ENCODE data around the gene SAMM50. TPM values are rescaled to one million over a fixed set of nuclear protein-coding genes. Genes with fewer than 3 reads are reported as not detected.

SAMM50 gene
- total RNA-seq, 1 donor from 2014 or later = 38.7 TPM

GRCh38 chr22:43945632-43946383 lies 9.4 kb upstream of the SAMM50 start:
- DNase-seq (ENCODE audit: low spot score) = no peak

GRCh38 chr22:43946384-43946667 lies 8.9 kb upstream of the SAMM50 start:
- DNase-seq (ENCODE audit: low spot score) = no peak

- DNase-seq (ENCODE audit: low spot score) = no peak
These were observed 6.3 kb upstream of the SAMM50 start for GRCh38 chr22:43948836-43949406.

DNA sequence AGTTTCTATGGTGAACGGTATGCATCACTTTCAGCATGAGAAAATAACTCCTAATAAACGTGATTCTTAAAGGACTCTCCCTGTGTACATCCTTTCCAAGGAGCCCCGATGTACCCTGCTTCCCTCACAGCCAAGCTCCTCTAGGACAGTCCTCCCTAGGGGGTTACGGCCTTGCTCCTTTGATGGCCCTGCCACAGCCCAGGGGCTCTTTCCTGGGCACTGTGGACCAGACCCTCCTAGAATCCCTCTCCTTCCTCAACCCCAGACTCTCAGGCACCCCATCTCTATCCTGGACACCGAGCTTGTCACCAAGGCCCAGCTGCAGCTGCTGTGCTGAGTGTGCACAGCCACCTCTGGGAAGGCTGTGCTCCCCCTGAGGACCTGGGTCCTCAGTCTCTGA lies 3.9 kb upstream of the SAMM50 start:
- no peak for DNase-seq (ENCODE audit: low spot score)

GRCh38 chr22:43951966-43952365 lies 3.3 kb upstream of the SAMM50 start:
- no peak for DNase-seq (ENCODE audit: low spot score)

GRCh38 chr22:43953988-43954785 lies 1.1 kb upstream of the SAMM50 start:
- no peak for DNase-seq (ENCODE audit: low spot score)

DNA sequence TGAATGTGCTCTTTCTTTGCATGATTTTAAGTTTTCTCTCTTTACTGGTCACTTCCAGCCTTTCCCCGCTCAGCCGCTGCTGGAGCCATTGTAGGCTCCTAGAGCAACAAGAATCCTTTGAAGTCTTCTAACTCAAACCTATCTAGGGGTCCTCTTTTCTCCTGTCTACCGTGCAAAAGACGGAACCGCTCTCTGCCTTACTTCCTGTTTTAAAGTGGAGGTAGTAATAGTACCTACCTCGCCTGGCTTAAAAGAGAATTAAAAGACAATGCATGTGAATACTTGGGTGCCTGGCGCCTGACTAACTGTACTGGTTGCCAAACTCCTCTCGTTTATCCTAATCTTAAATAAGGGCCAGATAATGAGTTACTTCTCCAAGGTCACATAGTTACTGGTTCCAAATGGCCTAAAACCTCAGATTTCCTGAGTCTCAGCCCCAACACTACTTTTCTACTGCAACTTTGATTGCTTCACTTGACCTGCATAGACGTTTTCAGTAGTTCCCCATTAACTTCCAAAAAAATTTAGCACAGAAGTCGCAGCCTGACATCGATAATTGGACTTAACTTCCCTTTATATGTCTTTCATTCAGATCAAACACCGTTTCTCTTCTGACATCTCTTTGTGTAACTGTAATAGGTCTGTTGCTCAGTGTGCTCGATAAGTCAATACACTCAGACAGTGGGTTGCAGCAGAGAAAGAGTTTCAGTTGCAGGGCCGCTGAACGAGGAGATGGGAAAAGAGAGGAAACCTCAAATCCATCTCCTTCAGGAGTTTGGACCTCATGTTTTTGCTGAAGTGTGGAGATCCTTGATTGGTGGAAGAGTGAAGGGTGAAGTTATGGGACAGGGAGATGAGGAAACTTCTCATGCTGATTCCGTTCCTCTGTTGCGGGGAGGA lies 891 bp downstream of the SAMM50 start:
- DNase-seq (ENCODE audit: low spot score) = no peak

DNA sequence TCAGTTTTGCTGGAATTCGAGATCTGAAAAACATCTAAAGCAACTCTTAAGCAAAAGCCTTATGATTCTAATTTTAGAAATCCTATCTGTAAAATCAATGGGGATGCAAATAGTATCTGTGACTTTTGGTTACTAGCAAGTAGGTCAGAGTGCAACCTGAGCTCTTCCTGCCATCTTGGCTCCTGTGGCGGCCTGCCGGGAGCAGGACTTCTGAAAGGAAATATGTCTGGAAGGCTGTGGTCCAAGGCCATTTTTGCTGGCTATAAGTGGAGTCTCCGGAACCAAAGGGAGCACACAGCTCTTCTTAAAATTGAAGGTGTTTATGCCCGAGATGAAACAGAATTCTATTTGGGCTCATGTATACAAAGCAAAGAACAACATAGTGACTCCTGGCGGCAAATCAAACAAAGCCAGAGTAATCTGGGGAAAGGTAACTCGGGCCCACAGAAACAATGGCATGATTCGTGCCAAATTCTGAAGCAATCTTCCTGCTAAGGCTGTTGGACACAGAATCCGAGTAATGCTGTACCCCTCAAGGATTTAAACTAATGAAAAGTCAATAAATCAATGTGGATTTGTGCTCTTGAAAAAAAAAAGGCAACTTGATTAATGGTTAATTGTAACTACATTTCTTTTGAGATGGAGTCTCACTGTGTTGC lies 1.7 kb downstream of the SAMM50 start:
- no peak for DNase-seq (ENCODE audit: low spot score)

DNA sequence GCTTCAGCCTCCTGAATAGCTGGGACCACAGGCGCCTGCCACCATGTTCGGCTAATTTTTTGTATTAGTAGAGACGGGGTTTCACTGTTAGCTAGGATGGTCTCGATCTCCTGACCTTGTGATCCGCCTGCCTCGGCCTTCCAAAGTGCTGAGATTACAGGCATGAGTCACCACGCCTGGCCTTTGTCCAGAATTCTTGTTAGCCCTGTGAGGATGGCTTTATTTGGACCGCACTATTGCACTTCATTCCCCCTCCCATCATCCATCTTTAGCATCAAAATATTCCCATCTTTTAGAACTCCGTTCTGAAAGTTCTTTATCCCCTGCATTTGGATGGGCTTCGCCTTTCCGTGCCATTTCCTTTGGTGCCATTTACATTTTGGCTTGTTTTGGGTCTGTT lies 2.6 kb downstream of the SAMM50 start:
- DNase-seq (ENCODE audit: low spot score) = no peak

DNA sequence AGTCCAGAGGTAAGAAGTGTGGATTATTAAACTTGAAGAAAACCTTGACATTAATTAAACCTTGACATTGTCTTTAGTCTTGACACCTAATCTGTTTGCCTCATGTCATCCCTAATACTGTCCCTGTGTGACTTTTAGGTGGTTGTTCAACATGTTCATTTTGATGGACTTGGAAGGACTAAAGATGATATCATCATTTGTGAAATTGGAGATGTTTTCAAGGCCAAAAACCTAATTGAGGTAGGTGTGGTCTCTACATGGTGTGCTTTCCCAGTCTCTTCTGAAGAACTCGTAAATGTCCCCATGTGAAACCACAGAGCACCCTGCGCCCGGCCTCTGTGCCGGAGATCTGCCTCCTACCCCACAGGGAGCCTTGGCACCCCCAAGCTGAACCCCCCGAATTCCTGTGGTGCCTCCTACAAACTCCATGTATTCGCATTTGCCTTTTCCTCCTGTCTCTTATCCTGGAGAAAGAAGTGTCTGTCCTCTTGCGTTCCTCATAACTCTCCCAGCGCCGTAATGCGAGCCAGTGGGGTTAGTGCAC lies 9.1 kb downstream of the SAMM50 start:
- no peak for DNase-seq (ENCODE audit: low spot score)

DNA sequence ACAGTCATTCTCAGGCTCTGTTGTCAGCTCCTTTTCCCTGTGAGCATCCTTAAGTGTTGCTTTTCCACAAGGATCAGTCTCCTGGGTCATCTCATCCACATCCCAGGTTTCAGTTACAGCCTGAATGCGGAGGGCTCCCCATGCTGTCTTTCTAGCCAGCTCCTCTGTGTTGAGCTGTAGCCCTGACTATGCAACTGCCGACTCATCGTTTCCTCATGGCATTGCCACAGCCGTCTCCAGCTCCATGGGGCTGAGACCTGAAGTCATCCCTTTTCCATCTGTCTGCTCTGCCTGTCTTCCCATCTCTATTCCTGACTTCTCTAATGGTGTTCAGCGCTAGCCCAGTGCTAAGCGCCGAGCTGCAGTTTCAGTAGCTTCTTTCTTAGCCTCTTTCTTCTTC lies 11.8 kb downstream of the SAMM50 start:
- DNase-seq (ENCODE audit: low spot score) = no peak

- DNase-seq (ENCODE audit: low spot score) = no peak
These were observed 13.4 kb downstream of the SAMM50 start for GRCh38 chr22:43968614-43969013.

- DNase-seq (ENCODE audit: low spot score) = no peak
These were observed 14.0 kb downstream of the SAMM50 start for GRCh38 chr22:43969021-43969878.

GRCh38 chr22:43969989-43970755 lies 14.9 kb downstream of the SAMM50 start:
- DNase-seq (ENCODE audit: low spot score) = no peak

- DNase-seq (ENCODE audit: low spot score) = no peak
These were observed 15.9 kb downstream of the SAMM50 start for GRCh38 chr22:43971112-43971511.

DNA sequence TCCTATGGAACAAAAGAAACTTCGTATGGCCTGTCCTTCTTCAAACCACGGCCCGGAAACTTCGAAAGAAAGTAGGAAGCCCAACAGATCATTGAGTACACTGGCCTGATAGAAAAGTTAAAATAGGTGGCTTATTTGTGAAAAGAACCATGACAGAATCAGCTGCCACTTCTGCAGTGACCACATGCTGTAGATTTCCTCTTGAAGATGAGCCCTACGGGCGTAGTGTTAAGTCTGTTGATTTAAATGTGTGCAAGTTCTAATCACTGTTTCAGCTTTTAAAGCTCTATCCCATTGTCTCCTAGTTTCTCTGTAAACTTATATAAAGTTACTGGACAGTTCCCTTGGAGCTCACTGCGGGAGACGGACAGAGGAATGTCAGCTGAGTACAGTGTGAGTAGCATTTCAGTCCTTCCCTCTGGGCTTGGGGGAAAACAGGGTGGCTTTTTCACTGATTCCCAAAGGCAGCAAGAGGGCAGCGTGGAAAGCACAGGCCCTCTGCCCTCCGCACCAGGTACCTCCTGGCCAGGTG lies 17.8 kb downstream of the SAMM50 start:
- DNase-seq (ENCODE audit: low spot score) = no peak

GRCh38 chr22:43974028-43974545 lies 18.8 kb downstream of the SAMM50 start:
- no peak for DNase-seq (ENCODE audit: low spot score)

GRCh38 chr22:43975041-43975440 lies 19.8 kb downstream of the SAMM50 start:
- DNase-seq (ENCODE audit: low spot score) = no peak
